Activated CD8-positive, alpha-beta memory T cell treated with anti-CD3 and anti-CD28 coated beads, Interleukin-2, amount 50 U/mL, for 1 hour (primary cell): ENCODE results near the gene KRTAP12-3.
A peak's percentile ranks its signal among the peaks of the same experiment; 100 is the strongest.
"Not testable (repeated sequence)": the region's sequence is repeated elsewhere in the genome, so short reads cannot be mapped to it uniquely, and the experiment has no call there.

ENCODE experiments used
- DNase-seq: peaks from one replicate; pipeline ENCODE4 v3.0.0-alpha.2; 2020; ENCODE audit errors: extremely low read depth

KRTAP12-3 gene

DNA sequence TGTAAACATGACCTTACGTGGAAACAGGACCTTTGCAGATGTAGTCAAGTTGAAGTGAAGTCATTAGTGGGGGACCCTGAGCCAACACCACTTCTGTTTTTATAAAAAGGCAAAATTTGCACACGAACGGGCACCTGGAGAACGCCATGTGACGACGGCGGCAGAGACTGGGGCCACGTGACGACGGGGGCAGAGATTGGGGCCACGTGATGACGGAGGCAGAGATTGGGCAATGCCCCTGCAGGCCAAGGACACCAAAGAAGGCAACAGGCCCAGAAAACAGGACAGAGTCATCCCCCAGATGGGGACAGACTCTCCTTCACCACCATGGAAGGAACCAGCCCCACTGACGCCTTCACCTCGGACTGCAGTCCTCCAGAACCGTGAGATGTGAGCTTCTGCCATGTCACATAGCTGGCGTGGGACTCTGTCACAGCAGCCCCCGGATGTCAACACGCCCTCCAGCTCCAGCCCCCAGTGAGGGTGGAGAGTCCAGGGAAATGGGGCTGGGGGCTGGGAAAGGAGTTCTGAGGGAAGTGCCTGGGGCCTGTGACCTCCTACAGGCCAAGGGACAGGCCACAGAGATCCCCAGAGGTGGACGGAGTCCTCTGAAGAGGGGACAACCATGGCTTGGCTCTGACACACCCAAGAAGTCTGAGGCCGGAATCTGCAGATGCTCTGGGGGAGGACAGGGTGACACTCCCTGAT, 7.3 kb upstream of the KRTAP12-3 start:
- no peak for DNase-seq

DNA sequence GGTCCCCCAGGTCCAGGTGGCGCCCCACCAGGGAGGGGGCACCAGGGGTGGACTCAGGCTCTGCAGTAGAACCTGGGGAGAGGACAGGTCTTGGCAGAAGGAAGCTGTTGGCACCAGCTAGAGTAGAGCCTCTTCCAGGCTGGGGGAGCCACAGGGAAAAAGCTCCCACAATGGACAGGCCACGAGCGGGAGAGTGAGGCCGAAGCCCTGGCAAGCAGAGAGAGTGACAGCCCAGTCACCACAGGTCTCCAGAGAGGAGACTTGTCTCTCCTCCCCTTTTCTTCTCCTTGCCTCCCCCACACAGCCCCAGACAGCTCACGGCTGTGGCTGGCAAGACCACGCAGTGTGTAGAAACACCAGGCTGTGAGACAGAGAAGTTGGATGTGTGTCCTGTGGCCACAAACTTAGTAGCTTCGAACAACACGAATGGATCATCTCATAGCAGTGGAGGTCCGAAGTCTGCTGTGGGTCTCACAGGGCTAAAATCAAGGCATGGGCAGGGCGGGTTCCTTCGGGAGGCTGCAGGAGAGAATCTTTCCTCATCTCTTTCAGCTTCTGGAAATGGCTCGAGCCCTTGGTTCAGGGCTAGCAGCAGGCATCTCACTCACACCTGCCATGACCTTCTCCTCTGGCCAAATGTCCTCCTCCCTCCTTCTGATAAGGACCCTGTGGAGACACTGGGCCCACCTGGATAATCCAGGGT, 6.6 kb upstream of the KRTAP12-3 start:
- DNase-seq, result no peak

DNA sequence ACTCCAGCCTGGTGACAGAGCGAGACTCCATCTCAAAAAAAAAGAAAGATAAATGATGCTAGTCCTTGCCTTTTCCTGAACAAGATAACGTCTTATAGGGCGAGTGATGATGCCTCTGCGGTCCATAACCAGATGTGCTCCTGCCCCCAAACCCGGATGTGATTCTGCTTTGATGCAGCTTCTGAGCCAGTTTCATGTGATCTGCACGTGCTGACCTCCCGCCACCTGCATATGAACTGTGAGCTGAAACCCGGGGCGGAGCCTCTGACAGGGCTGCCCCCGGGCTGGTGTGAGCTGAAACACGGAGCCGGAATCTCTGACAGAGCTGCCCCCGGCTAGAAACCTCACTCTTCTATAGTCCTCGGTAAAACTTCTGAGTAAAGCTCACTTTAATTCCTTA, 4.6 kb upstream of the KRTAP12-3 start:
- no peak for DNase-seq

DNA sequence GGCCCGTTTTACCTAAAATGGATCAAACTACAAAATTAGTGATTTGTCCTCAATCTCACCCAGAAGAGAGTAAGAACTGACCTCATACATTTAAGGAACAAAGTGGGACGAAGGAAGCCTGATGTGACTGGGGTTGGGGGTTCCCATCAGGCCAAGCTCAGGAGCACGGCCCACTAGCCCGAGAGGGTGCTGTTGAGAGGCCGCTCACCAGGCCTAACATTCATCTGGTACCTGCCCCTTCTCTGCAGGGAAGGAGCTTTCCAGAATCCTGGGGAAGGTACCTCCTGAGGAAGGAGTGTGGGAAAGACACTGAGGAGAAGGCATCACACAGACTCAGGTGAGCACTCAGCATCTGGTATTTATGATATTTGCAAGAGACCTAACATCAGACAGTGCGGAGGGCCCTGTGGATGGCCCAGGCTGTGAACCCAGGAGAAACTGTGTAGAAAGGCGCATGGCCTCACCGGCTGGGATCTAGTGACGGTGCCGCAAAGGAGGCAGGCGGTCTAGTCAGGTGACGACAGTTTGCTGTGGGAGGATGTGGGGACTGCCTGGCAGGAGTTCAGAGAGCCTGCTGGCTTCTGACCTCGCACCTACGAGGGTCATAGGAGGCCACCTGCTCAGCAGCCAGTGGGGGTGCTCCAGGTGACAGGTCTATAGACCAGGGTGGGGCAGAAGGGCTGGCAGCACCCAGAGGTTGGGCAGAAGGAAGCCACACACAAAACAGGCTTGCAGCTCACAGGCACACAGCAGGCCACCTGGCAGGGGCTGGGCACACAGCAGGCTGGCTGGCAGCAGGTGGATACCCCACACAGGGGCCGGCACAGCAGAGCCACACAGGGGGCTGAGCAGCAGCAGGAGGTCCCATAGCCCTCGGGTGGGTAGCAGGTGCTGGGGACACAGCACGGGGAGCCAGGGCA, 3.8 kb upstream of the KRTAP12-3 start:
- DNase-seq, result peak; percentile 63

DNA sequence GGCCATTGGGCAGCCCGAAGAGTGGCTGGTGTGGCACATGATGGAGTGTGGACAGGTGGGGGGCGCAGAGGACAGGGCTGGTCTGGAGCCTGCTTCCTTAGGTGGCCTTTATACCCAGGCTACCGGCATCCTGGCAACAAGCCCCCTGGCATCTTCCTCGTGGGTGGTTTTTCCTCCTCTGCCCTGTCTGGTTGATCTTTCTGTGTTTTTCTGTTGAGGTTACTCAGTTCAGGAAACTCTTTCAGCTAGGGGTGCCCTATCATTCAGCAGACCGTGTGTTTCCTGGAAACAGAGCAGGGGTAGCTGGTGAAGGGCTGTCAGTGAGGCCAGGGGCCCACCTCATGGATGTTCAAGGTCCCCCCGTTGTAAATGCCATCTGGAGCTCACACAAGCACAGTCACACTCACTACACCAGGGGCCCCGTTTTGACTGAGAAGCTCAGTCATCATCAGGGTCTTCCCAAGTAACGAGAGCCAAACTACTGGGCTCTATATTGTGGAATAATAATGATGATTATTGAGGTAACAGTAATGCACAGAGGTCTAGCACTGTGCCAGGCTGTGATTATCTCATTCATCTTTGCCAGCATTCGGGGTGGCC, 3.1 kb upstream of the KRTAP12-3 start, which contains the start of gene KRTAP12-4:
KRTAP12-4 (minus strand) TSS at position 84 of the 600 bp plus-strand sequence; CDS start at position 39, 45 bp downstream.
- DNase-seq, result no peak

DNA sequence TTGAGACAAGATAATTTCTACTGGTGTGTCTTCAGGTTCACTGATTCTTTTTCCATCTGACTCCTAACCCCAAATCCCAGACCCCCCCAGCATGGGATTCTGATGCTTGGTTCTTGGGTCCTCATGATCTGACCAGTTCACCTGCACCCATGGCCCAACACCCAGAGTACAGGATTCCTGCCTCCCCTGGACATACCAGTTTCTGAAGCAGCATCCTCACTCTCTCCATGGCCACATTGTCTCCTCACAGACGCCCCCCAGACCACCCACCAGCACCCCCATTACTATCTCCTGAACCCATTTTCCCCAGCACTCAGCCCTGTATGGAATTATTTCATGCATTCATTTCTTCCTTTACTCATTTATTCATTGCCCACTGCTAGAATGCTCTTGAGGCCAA, 864 bp upstream of the KRTAP12-3 start:
- DNase-seq, result no peak

DNA sequence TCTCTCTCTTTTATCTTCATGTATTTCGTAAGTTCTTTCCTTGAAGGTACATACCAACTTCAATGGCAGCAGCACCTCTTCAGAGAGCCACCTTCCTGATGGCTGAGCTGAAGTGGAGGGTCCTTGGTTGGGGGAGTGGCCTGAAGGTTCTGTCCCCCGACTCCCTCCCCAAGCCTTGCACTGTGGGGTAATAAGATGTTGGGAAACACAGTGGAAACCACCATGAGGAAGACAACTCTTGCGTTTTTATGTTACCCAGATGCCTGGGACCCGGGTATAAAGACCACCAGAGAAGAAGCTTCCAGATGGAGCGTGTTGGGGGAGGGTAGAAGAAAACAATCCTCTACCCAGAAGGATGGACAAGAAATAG, 794 bp downstream of the KRTAP12-3 start:
- DNase-seq, result no peak

DNA sequence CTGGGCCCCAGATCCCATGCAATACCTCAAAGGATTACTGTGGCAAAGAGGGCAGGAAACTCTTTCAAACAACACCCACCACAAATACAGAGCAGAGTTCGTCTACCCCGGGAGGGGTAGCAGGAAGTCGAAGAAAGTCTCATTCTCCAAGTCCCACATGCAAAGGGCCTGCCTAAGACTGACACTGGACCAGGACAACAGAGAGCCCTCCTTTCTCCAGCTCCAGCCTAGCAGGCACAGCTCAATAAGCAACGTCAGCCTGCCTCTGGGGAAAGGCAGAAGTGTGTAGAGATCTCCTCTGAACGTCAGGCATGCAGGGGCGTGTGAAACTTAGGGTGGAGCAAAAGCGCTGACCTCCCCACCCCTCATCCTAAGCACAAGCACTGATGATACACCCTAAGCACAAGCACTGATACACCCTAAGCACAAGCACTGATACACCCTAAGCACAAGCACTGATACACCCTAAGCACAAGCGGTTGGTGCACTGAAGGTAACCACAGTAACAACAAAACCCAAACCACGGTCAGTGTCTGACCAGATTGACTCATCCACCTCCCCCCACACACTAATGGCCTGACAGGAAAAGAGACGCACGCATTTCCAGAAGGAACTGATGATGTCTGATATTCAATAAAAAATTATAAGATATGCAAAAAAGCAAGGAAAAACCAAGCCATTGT, 1.3 kb downstream of the KRTAP12-3 start:
- no peak for DNase-seq

DNA sequence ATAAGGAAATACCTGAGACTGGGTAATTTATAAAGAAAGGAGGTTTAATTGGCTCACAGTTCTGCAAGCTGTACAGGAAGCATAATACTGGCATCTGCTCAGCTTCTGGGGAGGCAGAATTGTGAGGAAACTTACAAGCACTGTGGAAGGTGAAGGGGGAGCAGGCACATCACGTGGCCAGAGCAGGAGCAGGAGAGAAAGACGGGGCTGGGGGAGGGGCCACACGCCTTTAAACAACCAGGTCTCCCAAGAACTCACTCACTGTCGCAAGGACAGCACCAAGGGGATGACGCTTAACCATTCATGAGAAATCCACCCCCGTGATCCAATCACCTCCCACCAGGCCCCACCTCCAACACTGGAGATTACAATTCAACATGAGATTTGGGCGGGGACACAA, 3.8 kb downstream of the KRTAP12-3 start:
- not testable (repeated sequence) for DNase-seq

DNA sequence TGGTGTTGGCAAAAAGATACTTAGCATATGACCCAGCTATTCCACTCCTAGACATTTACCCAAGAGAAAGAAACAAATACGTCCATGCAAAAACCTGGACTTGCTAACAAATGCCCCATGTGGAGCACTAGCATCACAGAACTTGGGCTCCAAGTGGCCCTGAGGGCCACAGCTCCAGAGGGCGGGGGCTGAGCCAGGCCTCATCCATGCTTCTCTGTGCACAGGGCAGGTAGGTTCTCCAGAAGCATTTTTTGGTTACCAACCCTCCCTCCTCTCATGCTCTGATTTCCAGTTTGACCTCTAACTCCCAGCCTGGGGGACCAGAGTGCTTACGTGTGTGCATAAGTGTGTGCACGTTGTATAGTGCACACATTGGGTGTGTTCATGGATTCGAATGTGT, 7.0 kb downstream of the KRTAP12-3 start:
- no peak for DNase-seq

DNA sequence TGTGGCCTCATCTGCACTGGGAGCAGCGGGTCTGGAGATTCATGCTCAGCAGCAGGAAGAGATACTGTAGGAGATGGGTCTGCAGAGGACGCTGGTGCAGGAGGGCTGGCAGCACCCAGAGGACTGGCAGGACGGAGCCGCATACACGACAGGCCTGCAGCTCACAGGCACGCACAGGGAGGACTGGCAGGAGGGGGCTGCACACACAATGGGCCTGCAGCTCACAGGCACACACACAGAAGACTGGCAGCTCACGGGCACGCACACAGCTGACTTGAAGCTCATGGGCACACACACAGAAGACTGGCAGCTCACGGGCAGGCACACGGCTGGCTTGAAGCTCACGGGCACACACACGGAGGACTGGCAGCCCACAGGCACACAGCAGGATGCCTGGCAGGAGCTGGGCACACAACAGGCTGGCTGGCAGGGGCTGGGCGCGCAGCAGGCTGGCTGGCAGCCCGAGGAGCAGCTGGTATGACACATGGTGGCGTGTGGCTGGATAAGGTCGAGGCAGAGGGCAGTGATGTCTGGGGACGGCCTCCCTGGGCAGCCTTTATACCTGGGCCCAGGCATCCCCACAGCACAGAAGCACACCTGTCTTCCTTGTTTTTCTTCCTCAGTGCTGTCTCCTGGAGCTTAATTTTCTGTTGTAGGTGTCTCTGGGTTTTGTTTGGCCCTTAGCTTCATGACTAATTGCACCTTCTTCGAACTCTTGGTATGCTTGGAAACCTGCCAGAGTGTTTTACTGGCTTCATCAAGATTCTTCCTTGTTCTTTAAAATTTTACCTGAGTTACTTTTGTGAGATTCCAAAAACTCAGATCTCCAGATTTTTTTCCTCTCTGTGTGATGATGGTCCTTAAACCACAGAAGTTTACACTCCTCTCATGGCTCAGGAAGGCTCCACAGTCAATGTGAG, 8.9 kb downstream of the KRTAP12-3 start, which contains the start of gene KRTAP12-2:
KRTAP12-2 (minus strand) TSS at position 527 of the 920 bp plus-strand sequence; CDS start at position 486, 41 bp downstream.
- DNase-seq, result no peak

DNA sequence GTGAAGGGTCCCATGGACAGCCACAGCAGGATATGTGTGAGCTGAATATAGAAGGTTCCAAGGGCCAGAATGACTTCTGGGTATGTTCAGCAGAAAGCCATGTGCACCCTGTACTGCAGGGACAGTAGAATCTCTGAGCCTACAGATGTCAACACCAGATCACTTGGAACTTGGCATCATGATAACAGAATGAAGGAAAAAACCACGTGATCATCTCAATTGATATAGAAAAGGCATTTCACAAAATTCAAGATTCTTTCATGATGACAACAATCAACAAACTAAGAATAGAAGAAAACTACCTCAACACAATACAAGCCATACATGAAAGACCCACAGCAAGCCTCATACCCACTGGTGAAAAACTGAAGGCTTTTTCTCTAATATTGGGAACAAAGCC, 9.9 kb downstream of the KRTAP12-3 start:
- no peak for DNase-seq

DNA sequence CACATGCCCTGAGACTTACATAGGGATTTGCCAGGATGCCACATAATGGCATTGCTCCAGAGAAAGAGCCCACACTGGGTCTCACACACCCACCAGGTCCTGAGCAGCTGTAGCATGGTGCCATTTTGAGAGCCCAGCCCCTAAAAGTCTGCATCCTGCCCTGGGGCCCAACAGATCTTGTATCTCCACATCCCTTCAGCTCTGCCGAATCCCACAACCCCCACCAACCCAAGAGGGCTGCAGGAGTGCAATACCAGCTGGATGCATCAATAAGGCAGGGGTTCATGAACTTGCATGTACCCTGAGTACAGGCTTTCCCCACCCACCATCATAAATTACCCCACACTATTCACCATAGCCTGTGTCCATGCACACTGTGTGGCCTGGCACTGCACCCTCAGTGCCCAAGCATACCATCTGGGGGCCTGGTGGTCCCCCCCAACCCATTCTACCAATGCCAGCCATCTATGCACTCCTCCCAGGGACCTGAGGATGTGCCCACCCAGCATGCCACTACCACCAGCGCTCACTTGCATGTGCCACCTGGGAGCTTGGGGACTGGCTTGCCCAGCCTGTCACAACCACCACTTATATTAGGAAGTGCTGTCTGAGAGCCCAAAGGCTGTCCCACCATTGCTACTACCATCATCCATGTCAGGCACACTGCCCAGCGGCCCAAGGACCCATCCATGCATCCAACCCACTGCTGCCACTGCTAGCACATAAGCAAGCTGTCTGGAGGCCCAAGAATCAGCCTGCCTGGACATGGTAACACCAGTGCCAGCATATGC, 13.1 kb downstream of the KRTAP12-3 start:
- no peak for DNase-seq

DNA sequence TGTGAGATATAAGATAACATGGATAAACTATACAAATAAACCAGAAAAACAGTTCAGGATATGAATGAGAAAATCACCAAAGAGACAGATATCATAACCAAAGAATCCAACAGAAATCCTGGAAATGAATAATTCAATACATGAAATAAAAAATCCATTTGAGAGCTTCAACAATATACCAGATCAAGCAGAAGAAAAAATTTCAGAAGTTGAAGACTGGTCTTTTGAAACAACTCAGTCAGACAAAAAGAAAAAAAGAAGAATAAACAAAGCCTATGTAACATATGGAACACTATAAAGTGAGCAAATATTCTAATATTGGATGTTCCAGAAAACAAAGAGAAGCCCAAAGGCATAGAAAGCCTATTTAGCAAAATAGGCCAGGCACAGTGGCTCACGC, 14.2 kb downstream of the KRTAP12-3 start:
- DNase-seq, result no peak

DNA sequence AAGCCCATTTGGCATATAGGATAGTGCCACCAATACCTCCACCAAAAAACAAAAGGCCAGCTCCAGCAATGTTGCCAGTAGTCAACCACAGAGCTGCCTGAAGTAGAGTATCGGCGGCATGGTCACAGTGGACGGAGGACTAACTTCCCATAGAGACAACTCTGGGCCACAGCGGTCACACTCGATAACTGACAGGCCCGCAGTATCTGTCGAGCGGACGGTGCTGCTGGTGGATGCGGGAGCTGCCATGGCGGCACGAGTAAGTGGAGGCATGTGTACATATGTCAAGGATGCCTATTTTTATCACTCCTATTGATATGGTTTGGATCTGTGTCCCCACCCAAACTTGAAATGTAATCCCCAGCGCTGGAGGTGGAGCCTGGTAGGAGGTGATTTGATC, 20.1 kb downstream of the KRTAP12-3 start:
- no peak for DNase-seq

DNA sequence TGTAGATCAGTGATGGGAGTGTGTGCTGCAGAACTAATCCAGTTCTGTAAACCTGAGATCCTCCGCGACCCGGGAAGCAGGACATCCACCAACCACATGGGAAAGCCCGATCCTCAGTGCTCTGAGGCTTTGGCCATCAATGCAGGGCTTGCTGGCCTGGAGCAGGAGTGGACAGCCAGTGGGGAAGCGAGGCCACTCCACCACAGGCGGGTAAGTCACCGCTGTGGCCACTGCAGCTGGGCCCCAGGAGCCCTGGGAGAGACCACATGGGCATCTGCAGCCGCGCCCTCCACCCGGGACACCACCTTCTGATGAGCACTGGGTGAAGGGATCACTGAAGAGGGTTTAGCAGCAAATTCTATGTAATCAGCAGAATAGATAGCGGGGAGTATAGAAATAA, 23.4 kb downstream of the KRTAP12-3 start:
- no peak for DNase-seq

DNA sequence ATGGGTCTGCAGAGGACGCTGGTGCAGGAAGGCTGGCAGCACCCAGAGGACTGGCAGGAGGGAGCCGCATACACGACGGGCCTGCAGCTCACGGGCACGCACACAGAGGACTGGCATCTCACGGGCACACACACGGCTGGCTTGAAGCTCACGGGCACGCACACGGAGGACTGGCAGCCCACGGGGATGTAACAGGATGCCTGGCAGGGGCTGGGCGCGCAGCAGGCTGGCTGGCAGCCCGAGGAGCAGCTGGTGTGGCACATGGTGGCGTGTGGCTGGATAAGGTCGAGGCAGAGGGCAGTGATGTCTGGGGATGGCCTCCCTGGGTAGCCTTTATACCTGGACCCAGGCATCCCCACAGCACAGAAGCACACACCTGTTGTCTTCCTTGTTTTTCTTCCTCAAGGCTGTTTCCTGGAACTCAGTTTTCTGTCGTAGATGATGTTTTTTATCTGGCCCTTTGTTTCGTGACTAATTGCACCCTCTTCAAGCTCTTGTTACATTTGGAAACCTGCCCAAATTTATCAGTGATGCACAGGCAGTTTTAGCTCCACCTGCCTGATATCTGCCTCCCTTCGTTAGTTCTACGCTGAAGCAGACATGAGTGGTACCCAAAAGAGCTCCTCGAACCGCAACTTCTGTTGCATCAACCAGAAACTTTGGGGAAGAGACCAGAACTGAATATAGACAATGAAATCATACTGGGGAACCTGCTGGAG, 24.3 kb downstream of the KRTAP12-3 start, which contains the start of gene KRTAP12-1:
KRTAP12-1 (minus strand) TSS at position 303 of the 719 bp plus-strand sequence; CDS start at position 263, 40 bp downstream.
- DNase-seq, result no peak

DNA sequence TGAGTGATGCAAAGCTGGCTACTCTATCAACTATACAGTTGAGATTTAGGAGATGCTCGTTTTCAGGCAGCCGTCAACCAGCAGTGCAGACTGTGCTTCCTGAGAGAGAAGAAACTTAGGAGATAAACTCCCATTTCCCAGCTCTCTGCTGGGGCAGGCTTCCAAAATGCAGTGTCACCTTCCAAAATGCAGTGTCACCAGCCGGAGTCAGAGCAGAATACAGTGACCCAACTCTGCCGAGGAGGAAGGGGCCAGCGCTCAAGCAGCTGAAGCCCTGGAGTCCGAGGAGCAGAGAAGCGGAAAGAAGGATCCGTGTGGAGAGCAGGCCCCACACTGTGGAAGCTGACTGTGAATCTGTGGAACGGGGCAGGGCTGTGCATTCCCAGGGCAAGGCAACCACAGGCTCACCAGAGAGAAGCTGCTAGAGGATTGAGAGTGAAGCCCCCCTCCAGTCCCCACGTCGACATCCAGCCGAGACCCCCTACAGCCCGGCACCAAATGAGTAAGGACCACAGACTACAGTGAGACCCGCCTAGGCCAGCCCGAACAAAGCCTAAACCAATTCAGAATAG, 24.9 kb downstream of the KRTAP12-3 start:
- DNase-seq, result no peak
